ENCODE data around the gene FCN1. TPM values are rescaled to one million over a fixed set of nuclear protein-coding genes. Genes with fewer than 3 reads are reported as not detected.

The FCN1 gene
- total RNA-seq, 1 donor from 2014 or later = 2.9 TPM

DNA sequence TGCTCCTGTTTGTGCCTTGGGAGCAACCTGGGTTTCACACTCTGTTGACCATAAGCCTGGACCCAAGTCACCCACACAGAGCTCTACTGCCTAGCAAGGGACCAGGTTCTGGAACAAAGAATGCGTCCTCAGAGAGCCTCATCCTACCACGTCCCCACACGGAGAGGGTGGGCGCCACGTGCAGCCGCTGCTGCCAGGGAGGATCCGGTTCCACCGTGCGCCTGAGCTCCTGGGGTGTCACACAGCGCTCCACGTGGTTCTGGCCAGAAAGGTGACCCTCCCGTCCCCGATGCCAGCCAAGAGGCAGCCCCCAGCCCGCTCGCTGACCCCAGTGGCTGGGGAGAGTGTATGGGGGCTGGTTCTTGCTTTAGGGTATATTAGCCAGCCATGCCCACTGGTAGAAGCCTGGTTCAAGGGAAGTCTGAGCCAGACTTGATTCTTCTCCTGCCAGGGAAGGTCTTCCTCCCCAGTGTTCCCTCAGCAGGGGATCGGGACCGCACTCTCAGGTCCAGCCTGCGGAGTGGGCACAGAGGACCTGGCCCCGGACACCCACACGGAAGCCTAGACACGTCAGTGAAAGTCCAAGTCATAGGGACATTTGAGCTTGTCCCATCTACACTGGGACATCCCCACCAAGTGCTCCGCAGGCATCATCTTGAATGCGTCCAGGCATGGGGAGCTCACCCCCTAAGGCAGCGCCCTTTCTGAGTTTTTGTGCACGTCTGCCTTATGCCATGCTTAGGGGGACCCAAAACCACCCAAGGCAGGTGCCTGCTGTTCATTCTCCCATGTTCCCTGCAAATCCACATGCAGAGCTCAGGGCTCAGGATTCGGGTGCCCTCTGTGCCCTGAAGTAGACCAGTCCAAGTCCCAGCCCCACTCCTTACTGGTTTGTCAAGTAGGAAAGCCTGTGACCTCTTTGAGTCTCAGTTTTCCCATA is 2.4 kb downstream of the FCN1 start:
- Histone ChIP-seq H3K4me1 (no peaks in the 10 kb centered on the region), H3K36me3 (no peaks in the 10 kb centered on the region), H3K27me3 (ENCODE audit: low read depth) (peaks cover 58% of the 10 kb centered on the region), H3K9me3 (replicated peaks) (peaks cover 18% of the 10 kb centered on the region), H3K4me3 (no peak overlapping the region), H3K27ac (replicated peaks) (no peak overlapping the region)
- intact Hi-C loops (cut with micrococcal nuclease) = no loop called here
- TF ChIP-seq CTCF (IDR thresholded peaks at IDR 0.05; ENCODE audit: borderline replicate concordance) = no peak
- DNase-seq = no peak

GRCh38 chr9:134914501-134914834 is 3.2 kb downstream of the FCN1 start:
- intact Hi-C loops (cut with micrococcal nuclease) = no loop called here
- DNase-seq = no peak

GRCh38 chr9:134913713-134914500 is 3.8 kb downstream of the FCN1 start:
- Histone ChIP-seq H3K36me3 (no peaks in the 10 kb centered on the region), H3K27me3 (ENCODE audit: low read depth) (peaks cover 58% of the 10 kb centered on the region), H3K4me3 (no peak overlapping the region), H3K9me3 (replicated peaks) (peaks cover 4% of the 10 kb centered on the region), H3K4me1 (no peaks in the 10 kb centered on the region), H3K27ac (replicated peaks) (no peak overlapping the region)
- intact Hi-C loops (cut with micrococcal nuclease) = no loop called here
- DNase-seq = no peak
- no peak for TF ChIP-seq CTCF (IDR thresholded peaks at IDR 0.05; ENCODE audit: borderline replicate concordance)

More at GRCh38 chr9:134914501-134914834, 3.2 kb downstream of the FCN1 start:
- H3K4me1 ChIP-seq = no peaks in the 10 kb centered on the region
- TF ChIP-seq CTCF (IDR thresholded peaks at IDR 0.05; ENCODE audit: borderline replicate concordance) = no peak
- no peak overlapping the region for H3K27ac ChIP-seq (replicated peaks)
- no peak overlapping the region for H3K4me3 ChIP-seq
- H3K36me3 ChIP-seq = no peaks in the 10 kb centered on the region
- peaks cover 10% of the 10 kb centered on the region for H3K9me3 ChIP-seq (replicated peaks)
- H3K27me3 ChIP-seq (ENCODE audit: low read depth) = peaks cover 58% of the 10 kb centered on the region

DNA sequence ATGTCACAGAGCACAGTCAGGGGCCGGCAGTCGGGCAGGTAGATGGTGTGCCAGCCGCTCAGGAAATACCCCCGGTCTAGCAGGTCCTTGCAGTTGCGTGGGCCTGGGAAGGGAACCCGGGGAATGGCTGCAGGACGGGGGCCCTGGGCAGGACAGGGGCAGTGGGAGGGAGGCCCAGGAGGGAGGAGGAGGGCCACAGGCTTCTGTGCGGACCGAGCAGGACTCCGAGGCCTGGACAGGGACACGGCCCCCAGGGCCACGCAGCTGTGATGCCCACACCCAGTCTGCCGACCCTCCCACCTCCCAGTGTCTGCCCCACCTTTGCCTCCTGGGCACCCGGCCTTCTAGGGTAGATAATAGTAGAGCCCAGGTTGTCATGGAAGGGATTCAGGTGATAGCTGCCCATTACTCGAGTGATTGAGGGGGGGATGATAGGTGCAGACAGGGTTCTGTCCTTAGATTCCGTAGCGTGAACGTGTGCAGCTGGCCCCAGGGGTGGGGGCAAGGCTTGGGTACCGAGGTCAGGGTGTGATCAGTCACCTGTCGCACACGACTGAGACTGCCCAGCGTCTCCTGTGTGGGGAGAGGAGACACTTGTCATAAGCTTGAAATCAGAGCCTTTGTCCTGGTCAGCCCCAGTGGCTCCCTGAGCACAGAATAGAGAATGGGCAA is 4.5 kb downstream of the FCN1 start:
- DNase-seq = no peak
- Histone ChIP-seq H3K4me3 (no peak overlapping the region), H3K36me3 (no peaks in the 10 kb centered on the region), H3K4me1 (no peaks in the 10 kb centered on the region), H3K27me3 (ENCODE audit: low read depth) (peaks cover 58% of the 10 kb centered on the region), H3K9me3 (replicated peaks) (no peaks in the 10 kb centered on the region), H3K27ac (replicated peaks) (no peak overlapping the region)
- no peak for TF ChIP-seq CTCF (IDR thresholded peaks at IDR 0.05; ENCODE audit: borderline replicate concordance)
- intact Hi-C loops (cut with micrococcal nuclease) = no loop called here

- H3K27ac ChIP-seq (replicated peaks) = no peak overlapping the region
- H3K36me3 ChIP-seq = no peaks in the 10 kb centered on the region
- no peaks in the 10 kb centered on the region for H3K4me1 ChIP-seq
- no peak overlapping the region for H3K4me3 ChIP-seq
- TF ChIP-seq CTCF (IDR thresholded peaks at IDR 0.05; ENCODE audit: borderline replicate concordance) = no peak
- DNase-seq = no peak
- H3K27me3 ChIP-seq (ENCODE audit: low read depth) = peaks cover 53% of the 10 kb centered on the region
- intact Hi-C loops (cut with micrococcal nuclease) = no loop called here
- no peaks in the 10 kb centered on the region for H3K9me3 ChIP-seq (replicated peaks)
Observed at GRCh38 chr9:134912126-134912840, 5.4 kb downstream of the FCN1 start.

All from left ventricle myocardium inferior (tissue), 1 donor.